Measurements from ENCODE around the gene SMOC2.
"Not testable (repeated sequence)": the region's sequence is repeated elsewhere in the genome, so short reads cannot be mapped to it uniquely, and the experiment has no call there.

SMOC2 gene

DNA sequence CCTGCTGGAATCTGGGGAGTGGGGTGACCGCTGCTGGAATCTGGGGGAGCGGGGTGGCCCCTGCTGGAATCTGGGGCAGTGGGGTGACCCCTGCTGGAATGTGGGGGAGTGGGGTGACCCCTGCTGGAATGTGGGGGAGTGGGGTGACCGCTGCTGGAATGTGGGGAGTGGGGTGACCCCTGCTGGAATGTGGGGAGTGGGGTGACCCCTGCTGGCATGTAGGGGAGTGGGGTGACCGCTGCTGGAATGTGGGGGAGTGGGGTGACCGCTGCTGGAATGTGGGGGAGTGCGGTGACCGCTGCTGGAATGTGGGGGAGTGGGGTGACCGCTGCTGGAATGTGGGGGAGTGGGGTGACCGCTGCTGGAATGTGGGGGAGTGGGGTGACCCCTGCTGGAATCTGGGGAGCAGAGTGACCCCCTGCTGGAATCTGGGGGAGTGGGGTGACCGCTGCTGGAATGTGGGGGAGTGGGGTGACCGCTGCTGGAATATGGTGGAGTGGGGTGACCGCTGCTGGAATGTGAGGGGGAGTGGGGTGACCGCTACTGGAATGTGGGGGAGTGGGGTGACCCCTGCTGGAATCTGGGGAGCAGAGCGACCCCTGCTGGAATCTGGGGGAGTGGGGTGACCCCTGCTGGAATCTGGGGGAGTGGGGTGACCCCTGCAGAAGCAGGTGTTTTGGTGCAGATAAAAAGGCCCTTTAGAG lies 97.4 kb downstream of the SMOC2 start:
- DNase-seq (ENCODE audit: low spot score): not testable (repeated sequence)

DNA sequence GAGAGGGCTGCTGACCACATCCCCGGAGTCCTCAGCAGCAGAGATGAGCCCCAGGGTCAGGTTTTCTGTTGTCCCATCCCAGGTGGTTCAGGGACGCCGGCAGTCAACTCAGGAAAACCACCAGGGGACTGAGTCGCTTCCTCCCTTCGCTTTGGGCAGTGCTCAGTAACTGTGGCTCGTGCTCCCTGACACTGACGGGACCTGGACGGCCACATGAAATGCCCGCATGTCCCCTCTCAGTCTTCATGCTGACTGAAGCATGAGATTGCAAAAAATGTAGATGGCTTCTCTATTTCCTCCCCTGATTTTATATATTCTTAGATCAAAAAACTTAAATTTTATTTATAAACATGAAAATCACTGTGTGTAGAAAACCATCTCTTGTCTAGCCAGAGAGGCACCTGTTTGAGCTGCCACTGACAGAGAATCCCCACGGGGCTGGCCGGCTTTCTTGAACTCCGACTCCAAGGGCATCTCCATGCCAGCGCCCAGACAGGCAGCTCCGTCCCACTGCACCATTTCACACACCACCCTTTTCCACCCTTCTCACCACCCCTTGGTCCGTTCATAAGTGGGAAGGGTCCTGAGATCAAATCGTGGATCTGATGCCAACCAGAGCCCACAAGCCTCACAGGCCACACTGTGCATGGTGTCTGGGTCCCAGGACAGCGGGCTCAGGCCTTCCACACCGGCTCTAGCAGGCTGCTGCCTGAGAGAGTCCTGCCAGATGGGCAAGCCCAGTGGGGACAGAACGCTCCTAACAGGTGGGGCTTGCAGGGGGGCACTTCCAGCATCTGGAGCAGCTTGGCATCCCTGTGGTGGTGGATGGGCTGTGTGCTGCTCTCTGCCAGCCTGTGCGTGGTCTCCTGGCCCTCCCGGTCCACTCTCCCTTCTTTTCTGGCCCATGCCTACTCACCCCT lies 98.2 kb downstream of the SMOC2 start:
- DNase-seq (ENCODE audit: low spot score): no peak

DNA sequence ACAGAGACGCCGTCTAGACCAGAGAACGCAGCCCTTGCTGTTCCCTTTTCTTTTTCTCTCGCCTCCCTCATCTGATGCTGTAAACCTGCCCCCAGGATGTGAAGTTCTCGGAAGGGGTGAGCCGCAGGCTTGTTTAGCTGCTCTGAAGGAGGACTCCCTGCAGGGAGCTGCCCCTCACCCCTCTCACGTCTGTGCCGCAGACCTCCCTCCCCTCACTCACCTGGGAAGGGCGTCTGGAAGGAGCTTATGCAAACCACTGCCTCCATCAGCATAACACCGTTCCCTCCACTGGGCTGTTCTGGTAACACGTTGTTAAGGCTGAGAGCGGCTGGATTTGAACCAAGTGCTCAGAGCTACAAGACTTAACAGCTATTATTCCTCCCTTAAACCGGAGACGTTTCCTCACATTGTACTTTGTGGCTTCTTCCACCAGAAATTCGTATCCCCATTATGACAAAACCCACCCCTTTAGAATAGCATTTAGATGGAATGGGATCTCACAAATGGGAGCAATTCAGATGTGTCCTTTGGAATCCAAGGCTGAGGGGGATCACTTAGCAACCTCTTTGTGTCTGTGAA lies 99.8 kb downstream of the SMOC2 start:
- no peak for DNase-seq (ENCODE audit: low spot score)

DNA sequence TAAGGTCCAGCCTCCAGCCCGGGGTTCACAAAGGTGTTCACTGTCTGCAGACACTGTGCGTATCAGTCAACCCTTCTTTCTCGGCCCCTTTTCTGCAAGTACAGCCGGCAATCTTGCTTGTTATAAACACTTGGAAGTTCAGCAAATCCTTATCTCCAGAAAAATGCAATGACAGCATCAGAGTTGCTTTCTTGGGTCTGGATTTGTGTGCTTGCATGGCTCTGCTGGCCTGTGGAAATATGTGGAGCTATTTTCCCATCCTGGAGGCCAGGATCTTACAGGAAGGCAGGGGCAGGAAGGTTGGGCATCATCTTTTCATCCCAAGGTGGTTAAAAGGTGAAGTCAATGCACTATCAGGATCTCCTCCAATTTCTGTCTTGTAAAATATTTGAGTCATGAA lies 100.3 kb downstream of the SMOC2 start:
- no peak for DNase-seq (ENCODE audit: low spot score)

DNA sequence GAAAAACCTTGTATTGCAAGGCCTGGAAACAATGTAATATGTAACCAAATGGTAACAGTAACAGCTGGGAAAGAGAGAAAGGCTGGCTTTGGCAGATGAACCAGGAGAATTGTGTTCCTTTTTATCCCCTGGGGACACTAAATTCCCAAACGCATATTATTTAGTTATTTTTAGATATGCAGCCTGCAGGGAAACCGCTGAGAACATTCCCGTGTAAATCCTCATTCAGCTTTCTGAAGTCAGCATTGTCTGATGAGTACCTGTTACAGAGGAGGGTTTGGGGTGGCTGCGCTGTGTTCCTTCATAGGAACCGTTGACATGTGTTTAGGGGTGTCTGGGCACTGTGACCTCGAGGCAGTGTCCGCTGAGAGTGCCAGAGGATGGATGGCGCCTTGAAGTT lies 101.3 kb downstream of the SMOC2 start:
- no peak for DNase-seq (ENCODE audit: low spot score)

DNA sequence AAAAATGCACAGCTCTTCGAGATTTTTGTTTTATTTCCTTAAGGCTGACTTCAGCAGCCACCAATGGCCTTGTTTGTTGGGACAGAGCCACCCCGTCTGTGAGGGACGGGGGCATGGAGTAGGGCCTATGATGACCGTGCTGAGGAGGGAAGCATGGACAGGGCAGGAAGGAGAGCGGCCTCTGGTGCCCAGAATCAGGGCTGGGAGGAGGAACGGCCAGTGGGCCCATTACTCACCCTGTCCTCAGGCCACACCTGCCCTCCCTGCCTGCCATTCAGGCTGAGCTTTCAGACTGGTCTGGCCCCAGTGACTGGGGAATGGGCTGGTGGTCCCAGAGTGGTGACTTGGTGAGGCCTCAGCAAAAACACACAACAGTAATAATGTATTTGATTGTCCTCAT lies 104.4 kb downstream of the SMOC2 start:
- DNase-seq (ENCODE audit: low spot score): no peak

DNA sequence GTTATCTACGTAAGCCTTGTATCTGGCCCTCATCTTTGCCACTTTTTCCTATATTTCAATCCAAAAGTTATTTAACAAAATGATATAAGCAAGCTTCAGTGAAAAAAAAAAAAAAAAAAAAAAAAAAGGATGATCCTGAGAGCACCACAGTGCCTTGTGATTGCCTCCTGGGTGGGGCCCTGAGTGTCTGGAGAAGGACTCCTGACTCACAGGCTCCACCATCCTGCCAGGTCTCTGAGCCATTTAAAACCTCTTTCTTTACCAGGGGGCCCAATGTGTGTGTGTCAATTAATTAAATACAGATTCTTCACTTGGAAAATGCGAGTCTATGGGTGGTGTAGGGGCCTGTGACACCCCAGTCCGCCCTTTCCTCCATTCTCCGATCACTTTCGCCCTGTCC lies 105.2 kb downstream of the SMOC2 start:
- no peak for DNase-seq (ENCODE audit: low spot score)

DNA sequence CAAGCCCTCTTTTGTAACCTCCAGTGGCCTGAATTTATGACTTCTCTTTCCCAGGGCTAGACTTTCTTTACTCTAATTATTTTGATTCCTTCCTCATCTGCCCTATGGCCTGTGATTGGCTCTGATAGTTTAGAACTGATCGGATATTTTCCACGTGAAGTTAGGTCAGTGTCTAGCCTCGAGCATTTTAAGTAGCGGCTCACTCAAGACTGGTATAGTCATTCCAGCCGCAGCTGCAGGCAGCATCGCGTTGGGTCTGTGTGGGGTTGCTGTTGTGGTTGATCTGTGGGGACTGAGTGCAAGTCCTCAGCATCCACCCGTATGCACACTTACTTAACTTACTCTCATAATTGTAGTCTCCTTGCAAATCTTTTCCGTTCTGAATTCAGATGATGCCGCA lies 105.7 kb downstream of the SMOC2 start:
- DNase-seq (ENCODE audit: low spot score): no peak

DNA sequence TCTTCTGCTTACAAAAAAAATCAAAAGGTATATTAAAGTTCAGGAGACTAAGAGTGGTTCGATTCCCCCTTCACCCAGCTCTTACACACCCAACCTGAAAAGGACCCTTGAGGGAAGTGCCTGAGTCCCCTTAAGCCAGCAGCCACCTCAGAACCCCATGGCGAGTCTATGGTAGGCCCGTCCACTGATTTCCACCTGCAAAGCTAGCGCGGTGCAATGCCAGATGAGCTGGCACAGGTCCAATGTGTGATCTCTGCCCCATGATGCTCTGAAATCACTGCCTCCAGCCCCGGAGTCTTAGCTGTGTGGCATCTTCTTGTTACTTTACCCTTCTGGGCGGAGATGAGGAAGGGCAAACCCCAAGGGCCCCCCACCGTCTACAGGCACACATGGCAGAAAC lies 109.3 kb downstream of the SMOC2 start:
- no peak for DNase-seq (ENCODE audit: low spot score)

DNA sequence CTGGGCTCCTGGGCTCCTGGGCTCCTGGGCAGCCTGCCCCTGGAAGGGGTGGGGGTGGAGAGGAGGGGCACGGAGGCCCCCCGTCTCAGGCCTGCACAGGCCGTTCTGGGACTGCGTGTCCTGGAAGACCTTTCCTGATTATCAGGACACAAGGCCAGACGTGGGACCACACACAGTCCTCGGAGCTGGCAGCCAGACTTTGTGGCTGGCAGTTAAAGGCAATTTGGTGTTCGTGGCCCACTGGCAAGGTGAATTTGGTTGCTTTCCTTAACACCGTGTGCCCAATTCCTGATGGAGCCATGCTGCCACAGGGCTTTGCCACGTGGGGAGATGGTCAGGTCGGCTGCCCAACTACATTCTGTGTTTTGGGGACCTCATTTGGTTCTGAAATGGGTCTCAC lies 113.5 kb downstream of the SMOC2 start:
- no peak for DNase-seq (ENCODE audit: low spot score)

DNA sequence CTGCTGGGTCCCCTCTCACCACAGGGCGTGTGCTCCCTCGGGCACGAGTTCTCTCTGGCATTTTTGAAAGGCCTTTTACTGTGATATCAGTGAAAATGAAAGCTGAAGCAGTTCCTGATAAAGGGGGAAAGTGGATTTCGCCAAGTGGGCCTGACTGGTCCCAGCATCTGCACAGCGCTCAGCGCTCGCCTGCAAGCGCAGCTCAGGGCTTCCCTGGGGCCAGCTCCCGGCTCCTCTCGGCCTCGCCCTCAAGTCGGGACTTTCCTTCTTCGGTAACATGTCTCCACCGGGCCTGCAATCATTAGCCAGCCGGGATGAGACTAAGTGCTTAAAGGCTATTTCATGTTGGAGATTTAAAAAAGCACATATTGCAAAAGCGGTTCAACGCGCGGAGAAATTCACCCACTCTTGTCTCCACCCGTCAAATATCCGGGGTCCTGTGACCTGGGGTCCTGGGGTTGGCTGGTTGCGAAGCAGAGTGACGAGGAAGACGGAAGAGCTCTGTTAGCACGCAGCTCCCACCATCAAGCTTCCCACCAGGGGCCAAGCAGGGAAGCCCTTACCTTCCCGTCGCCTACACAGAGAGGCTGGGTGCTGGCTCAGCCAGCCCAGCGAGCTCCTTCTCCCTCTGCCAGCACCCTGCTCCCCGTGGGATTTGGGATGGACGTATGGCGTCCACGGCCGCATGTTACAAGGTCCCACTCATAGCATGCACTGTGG lies 114.1 kb downstream of the SMOC2 start:
- DNase-seq (ENCODE audit: low spot score): no peak

DNA sequence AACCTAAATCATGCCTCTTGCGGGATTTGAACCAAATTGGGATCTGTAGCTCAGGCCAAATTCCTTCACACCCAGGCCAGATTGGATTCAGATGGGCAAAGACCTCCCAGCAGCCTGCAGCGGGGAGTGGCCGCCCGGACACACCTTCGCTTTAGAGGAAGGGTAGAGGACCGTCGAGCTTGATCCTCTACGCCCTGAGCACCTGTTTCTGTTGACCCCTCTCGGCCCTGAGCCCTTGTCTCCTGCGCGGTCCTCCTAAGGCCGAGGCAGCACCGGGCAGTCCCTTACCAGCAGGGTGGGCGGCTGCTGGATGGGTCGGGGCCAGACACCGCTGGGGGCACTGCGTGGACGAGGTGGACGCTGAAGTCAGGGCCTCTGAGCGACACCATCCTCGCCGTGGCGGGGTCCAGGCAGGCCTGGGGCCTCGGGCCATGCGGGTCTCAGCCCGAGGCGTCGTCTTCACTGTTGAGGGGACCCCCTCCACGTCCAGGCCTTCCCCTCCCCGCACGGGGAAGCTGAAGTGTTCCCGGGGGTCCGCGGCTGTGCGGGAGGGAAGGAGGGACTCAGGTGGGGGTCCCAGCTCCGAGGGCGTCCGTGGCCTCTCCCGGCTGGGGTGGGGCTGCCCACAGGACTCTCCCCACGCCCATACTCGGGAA lies 114.8 kb downstream of the SMOC2 start:
- DNase-seq (ENCODE audit: low spot score): no peak

DNA sequence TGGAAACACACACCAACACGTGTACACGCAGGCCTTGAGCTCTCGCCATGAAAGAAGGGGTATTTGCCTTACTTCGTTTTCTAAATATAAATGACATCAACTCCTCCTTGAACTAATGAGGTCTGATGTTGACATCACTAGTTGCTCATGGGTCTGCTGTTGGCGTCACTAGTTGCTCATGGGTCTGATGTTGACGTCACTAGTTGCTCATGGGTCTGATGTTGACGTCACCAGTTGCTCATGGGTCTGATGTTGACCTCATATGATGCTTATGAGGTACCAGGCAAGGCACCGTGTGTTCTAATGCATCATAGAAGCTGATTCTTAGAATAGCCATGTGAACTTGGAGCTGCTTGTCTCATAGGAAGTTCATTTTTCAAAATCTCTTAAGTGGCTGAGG lies 116.5 kb downstream of the SMOC2 start:
- DNase-seq (ENCODE audit: low spot score): no peak

DNA sequence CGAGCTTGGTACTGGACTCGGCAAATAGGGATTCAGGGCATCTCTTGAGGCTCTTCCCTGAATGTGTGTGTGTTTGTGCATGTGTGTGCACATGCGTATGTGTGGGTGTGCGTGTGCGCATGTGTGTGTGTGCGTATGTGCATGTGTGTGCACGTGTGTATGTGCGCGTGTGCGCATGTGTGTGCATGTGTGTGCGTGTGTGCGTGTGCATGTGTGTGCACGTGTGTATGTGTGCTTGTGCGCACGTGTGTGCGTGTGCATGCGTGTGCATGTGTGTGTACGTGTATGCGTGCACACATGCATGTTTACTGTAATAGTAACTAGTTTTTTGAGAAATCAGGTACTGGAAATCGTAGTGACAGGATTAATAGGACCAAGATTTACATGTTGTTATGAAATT lies 117.7 kb downstream of the SMOC2 start:
- no peak for DNase-seq (ENCODE audit: low spot score)

DNA sequence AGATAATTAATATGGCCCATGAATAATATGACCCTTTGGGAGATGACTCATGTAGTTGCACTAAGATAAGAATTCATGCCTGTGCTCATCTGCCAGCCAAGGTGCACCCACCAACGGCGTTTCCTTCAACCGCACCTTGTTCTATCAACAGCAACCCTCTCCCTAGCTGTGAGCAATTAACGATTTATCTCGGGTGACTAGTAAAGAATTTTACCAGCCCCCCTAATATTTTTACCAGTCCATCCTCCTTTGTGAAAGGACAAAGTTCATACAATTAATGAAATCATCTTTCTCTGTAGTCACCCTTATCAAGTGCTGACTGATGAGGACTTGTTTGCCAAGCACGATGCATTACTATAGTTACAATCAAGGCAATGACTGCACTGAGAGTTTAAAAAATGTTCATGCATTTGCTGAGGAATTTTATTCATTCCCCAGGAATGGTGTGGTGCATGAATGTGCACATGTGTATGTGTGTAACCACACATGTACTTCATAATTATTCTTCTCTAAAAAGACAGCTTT lies 118.7 kb downstream of the SMOC2 start:
- DNase-seq (ENCODE audit: low spot score): no peak

DNA sequence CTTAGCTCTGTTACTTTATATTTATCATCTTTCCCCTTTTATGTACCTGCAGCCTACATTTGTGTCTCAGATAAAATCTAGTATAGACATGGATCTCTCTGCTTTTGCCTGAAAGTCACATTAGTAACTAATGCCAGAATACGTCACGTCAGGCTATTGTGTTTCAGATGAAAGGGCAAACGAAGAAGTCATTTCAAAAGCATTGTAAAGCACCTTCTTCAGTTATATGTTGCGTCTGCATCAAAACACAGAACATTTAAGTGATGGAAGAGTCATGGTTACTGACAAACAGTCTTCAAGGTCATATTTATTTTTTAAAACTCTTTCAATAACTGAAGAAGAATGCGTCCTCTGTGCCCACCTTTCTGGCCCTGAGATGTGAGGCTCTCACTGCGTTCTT lies 119.1 kb downstream of the SMOC2 start:
- no peak for DNase-seq (ENCODE audit: low spot score)

DNA sequence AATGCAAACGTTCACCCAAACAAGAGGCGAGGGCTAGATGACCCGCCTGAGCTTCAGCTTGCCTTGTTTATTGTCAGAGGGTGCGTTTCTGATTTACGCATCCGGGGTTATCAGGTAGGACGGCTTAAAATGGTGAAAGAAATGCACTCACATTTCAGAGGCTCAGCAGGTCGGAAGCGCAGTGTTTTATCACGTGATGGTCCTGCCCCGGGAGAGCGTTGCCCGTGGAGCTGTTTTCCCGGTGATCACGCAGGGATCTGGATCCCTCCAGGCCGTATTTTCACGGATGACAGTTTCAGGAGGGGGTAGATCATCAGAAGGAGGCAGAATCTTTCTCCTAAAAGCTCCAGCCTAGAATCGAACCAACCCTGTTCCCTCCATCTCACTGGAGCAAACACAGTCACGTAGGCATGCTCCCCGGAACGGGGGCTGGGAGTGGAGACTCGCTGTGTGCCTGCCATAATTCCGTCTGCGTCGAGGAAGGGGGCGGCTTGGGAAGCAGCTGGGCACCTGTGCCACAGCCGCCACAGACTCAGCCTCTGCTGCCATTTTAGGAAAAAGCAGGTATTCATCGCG lies 121.7 kb downstream of the SMOC2 start:
- DNase-seq (ENCODE audit: low spot score): no peak

DNA sequence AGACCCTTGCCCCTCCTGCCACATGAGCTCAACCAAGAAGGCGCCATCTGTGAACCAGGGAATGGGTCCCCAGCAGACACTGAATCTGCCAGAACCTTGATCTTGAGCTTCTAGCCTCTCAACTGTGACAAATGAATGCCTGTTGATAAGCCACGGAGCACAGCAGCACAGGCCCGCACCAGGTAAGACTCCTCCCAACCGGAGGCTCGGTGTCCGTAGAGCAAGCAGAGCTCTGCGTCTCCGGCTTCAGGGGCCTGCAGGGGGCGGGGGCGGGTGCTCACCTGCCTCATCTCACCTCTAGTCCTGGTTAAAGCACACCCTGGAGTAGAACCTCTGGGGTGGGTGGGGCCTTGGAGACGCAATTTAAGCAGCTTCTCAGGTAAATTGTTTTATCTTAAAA lies 122.7 kb downstream of the SMOC2 start:
- no peak for DNase-seq (ENCODE audit: low spot score)

DNA sequence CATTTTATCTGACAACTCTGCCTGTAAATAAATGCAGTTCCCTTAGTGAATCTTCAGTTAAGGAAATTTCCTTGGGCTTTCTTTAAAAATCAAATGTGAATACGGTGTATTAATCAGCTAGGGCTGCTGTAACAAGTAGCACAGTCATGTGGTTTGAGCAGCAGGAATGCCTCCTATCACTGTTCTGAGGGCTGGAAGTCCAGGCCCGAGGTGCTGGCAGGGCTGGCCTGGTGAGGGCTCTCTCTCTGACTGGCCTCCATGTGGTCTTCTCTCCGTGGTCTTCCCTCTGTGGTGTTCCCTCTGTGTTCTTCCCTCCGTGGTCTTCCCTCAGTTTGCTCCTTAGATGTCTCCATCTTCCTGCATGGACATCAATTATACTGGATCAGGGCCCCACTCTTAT lies 124.1 kb downstream of the SMOC2 start:
- DNase-seq (ENCODE audit: low spot score): no peak

DNA sequence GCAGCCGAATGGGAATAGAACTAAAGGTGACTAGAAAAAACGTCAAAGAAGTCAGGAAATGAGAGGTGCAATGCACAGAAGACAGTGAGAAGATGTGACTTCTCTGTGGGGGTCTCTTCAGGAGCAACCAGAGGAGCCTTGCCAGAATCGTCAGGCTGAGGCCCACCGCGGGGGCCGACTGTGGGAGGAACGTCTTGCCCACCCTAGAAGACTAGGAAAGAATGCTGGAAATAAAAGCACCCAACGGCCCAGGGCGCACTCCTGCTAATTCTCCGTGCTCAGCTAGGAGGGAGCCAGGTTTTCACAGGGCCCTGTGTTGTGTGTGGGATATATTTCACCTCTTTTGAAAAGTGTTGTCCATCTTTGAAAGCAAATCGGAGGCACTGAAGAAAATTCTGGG lies 129.2 kb downstream of the SMOC2 start:
- no peak for DNase-seq (ENCODE audit: low spot score)

DNA sequence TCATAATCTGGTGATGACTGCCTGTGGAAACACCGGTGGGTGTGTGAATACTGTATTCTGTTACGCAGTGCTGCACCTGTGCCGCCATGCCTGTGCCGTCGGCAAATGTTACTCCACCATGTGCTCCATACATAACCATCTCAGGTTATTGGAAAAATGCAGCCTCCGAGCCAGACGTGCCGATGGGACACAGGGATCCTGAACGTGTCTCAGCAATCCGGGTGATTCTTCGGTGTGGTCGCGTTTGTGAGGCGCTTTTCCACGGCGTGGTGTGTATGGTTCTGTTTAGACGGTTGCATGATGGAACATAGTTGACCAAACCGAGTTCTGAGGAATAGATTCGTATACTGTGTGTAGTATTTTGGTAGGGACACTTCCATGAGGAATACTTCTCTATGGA lies 130.3 kb downstream of the SMOC2 start:
- no peak for DNase-seq (ENCODE audit: low spot score)
